IMR-90 (cell line): Measurements from ENCODE around the gene FOXK2. TPM values are rescaled to one million over a fixed set of nuclear protein-coding genes. Genes with fewer than 3 reads are reported as not detected.

Experiments
- ATAC-seq: fragments of 200-7000 bp; cut with Tn5 transposase; 2 replicates; pipeline ENCODE4 v1.9.1; 2020; ENCODE audit warnings: low read depth, mild to moderate bottlenecking, moderate library complexity
- BruUV-seq: library from RNA; stranded (reverse); fragments of 400-500 nt; replicated peaks from 2 replicates; lab custom pipeline; 2021; lab: Mats Ljungman, UMichigan
- CTCF ChIA-PET: fragments of 300-600 bp; formaldehyde crosslinking; extraction: SDS; loops from one replicate; lab custom pipeline; 2021; ENCODE audit warnings: antibody characterized with exemption; lab: Yijun Ruan, JAX
- POLR2A ChIA-PET: fragments of 300-600 bp; sonication (Branson Sonifier 250); formaldehyde crosslinking; loops from one replicate; lab custom pipeline; 2022; ENCODE audit warnings: antibody characterized with exemption; ENCODE audit not compliant: unreplicated experiment; lab: Charles Lee
- DNase-seq: peaks from one replicate; pipeline ENCODE4 v3.0.0; 2013
- H2AFZ ChIP-seq: replicated peaks from 2 replicates; pipeline ENCODE3; 2013; ENCODE audit warnings: low read length, mild to moderate bottlenecking; ENCODE audit not compliant: poor library complexity
- H2AK5ac ChIP-seq: 2 replicates; pipeline ENCODE4 v1.6.1; 2013; ENCODE audit warnings: low read depth, low read length, inconsistent platforms
- H2AK9ac ChIP-seq: replicated peaks from 2 replicates; pipeline ENCODE3; 2013; ENCODE audit warnings: mild to moderate bottlenecking, low read depth, low read length, moderate library complexity; ENCODE audit not compliant: poor library complexity
- H2BK120ac ChIP-seq: 2 replicates; pipeline ENCODE4 v1.6.1; 2013; ENCODE audit warnings: low read depth, low read length, inconsistent platforms
- H2BK15ac ChIP-seq: 3 replicates; pipeline ENCODE4 v1.6.1; 2013; ENCODE audit warnings: low read depth, low read length, inconsistent platforms
- H2BK20ac ChIP-seq: 2 replicates; pipeline ENCODE4 v1.6.1; 2013; ENCODE audit warnings: low read depth, mild to moderate bottlenecking, inconsistent platforms, low read length, moderate library complexity
- H2BK5ac ChIP-seq: 2 replicates; pipeline ENCODE4 v1.6.1; 2013; ENCODE audit warnings: mild to moderate bottlenecking, low read depth, low read length, inconsistent platforms; ENCODE audit not compliant: poor library complexity, severe bottlenecking
- H3K14ac ChIP-seq: replicated peaks from 2 replicates; pipeline ENCODE4 v1.6.1; 2013; ENCODE audit warnings: low read depth, low read length, inconsistent platforms
- H3K18ac ChIP-seq: 2 replicates; pipeline ENCODE4 v1.6.1; 2013; ENCODE audit warnings: low read depth, low read length, control low read depth
- H3K23ac ChIP-seq: 2 replicates; pipeline ENCODE4 v1.6.1; 2013; ENCODE audit warnings: low read depth, low read length, inconsistent platforms
- H3K27ac ChIP-seq: 2 replicates; pipeline ENCODE4 v1.5.1; 2013; ENCODE audit warnings: mild to moderate bottlenecking, control low read depth, low read length; ENCODE audit not compliant: insufficient read depth
- H3K27me3 ChIP-seq: 2 replicates; pipeline ENCODE4 v1.6.1; 2013; ENCODE audit warnings: low read length; ENCODE audit not compliant: control insufficient read depth, insufficient read depth
- H3K36me3 ChIP-seq: 2 replicates; pipeline ENCODE4 v1.6.1; 2013; ENCODE audit warnings: low read length, mixed read lengths; ENCODE audit not compliant: control insufficient read depth, insufficient read depth
- H3K4ac ChIP-seq: 2 replicates; pipeline ENCODE4 v1.6.1; 2013; ENCODE audit warnings: low read depth, low read length, inconsistent platforms
- H3K4me1 ChIP-seq: 2 replicates; pipeline ENCODE4 v1.6.1; 2013; ENCODE audit warnings: low read length, mixed read lengths; ENCODE audit not compliant: control insufficient read depth, insufficient read depth
- H3K4me2 ChIP-seq: 2 replicates; pipeline ENCODE4 v1.6.1; 2013; ENCODE audit warnings: low read depth, mild to moderate bottlenecking, control low read depth, low read length, moderate library complexity
- H3K4me3 ChIP-seq: 2 replicates; pipeline ENCODE4 v1.5.1; 2013; ENCODE audit warnings: low read depth, mild to moderate bottlenecking, control low read depth, low read length, moderate library complexity; ENCODE audit not compliant: insufficient read depth
- H3K56ac ChIP-seq: 2 replicates; pipeline ENCODE4 v1.6.1; 2013; ENCODE audit warnings: low read length, inconsistent platforms; ENCODE audit not compliant: insufficient read depth; ENCODE audit errors: extremely low read depth
- H3K79me1 ChIP-seq, 2 experiments: 2 replicates each; pipeline ENCODE4 v1.6.1; 2013; ENCODE audit warnings: low read length in 2 of 2, inconsistent platforms in 1 of 2, low read depth in 1 of 2
- H3K9ac ChIP-seq: 2 replicates; pipeline ENCODE4 v1.6.1; 2013; ENCODE audit warnings: low read depth, low read length, control low read depth
- H3K9me1 ChIP-seq: 2 replicates; pipeline ENCODE4 v1.6.1; 2013; ENCODE audit warnings: low read length, inconsistent platforms; ENCODE audit not compliant: insufficient read depth
- H3K9me3 ChIP-seq: 2 replicates; pipeline ENCODE4 v1.6.1; 2013; ENCODE audit warnings: low read length; ENCODE audit not compliant: control insufficient read depth, insufficient read depth
- H4K20me1 ChIP-seq: 2 replicates; pipeline ENCODE4 v1.6.1; 2013; ENCODE audit warnings: low read length, inconsistent platforms; ENCODE audit not compliant: insufficient read depth
- H4K5ac ChIP-seq: 2 replicates; pipeline ENCODE4 v1.6.1; 2013; ENCODE audit warnings: mild to moderate bottlenecking, low read depth, low read length, control low read depth
- H4K8ac ChIP-seq, 2 experiments: 2 replicates each; pipeline ENCODE4 v1.6.1; 2013; ENCODE audit warnings: low read depth in 2 of 2, low read length in 2 of 2, control low read depth in 1 of 2, inconsistent platforms in 1 of 2
- H4K91ac ChIP-seq: 2 replicates; pipeline ENCODE4 v1.6.1; 2013; ENCODE audit warnings: low read depth, low read length, inconsistent platforms; ENCODE audit not compliant: insufficient read depth
- BHLHE40 ChIP-seq: fragments of 150-350 bp; IDR thresholded peaks from 2 replicates; pipeline ENCODE4 v1.6.1; 2016; ENCODE audit warnings: mild to moderate bottlenecking, low read depth, low read length
- CEBPB ChIP-seq: IDR thresholded peaks from 2 replicates; pipeline ENCODE4 v1.6.1; 2012; ENCODE audit warnings: low read depth, low read length, improper control_type of control experiment
- MAFK ChIP-seq: IDR thresholded peaks from 2 replicates; pipeline ENCODE4 v1.6.1; 2012; ENCODE audit warnings: low read depth, low read length, improper control_type of control experiment
- MXI1 ChIP-seq: IDR thresholded peaks from 2 replicates; pipeline ENCODE4 v1.6.1; 2012; ENCODE audit warnings: low read depth, mild to moderate bottlenecking, low read length, moderate library complexity, borderline replicate concordance
- NFE2L2 ChIP-seq: fragments of 150-350 bp; IDR thresholded peaks from 2 replicates; pipeline ENCODE4 v1.6.1; 2016; ENCODE audit warnings: low read depth, mild to moderate bottlenecking, low read length
- POLR2A ChIP-seq: IDR thresholded peaks from 2 replicates; pipeline ENCODE4 v1.6.1; 2012; ENCODE audit warnings: mild to moderate bottlenecking, low read depth, low read length
- RAD21 ChIP-seq: IDR thresholded peaks from 2 replicates; pipeline ENCODE4 v1.6.1; 2012; ENCODE audit warnings: low read length, improper control_type of control experiment
- RCOR1 ChIP-seq: IDR thresholded peaks from 2 replicates; pipeline ENCODE4 v1.6.1; 2012; ENCODE audit warnings: mild to moderate bottlenecking, low read length, improper control_type of control experiment; ENCODE audit not compliant: insufficient replicate concordance
- RFX5 ChIP-seq: IDR thresholded peaks from 2 replicates; pipeline ENCODE4 v1.8.0; 2012; ENCODE audit warnings: low read depth, mild to moderate bottlenecking, low read length, moderate library complexity
- SMC3 ChIP-seq: fragments of 150-350 bp; IDR thresholded peaks from 2 replicates; pipeline ENCODE4 v1.6.1; 2016; ENCODE audit warnings: low read depth, mild to moderate bottlenecking, antibody characterized with exemption, low read length, moderate library complexity
- WGBS, 2 experiments: methylation state at CpG; one replicate each; pipeline versions ENCODE4 v1.1.5 to v1.1.7; 2013; ENCODE audit warnings: missing lambda C conversion rate in 2 of 2; ENCODE audit not compliant: insufficient read length in 1 of 2; ENCODE audit errors: extremely low coverage in 2 of 2; 5-methylcytosine and 5-hydroxymethylcytosine counted together
- dilution Hi-C: fragments of 300-500 bp; cut with HindIII; formaldehyde crosslinking; loops from one replicate; pipeline ENCODE4 v1.14.3; 2018; ENCODE audit warnings: low sequenced_read_pairs; ENCODE audit not compliant: unreplicated experiment
- in situ Hi-C: fragments of 300-500 bp; cut with MboI; formaldehyde crosslinking; loops from 3 replicates; pipeline ENCODE4 v1.14.3; 2019; ENCODE audit warnings: low sequenced_read_pairs, inconsistent platforms, mixed read lengths
- intact Hi-C: fragments of 100-400 bp; cut with micrococcal nuclease; formaldehyde crosslinking; loops from 2 replicates; pipeline ENCODE4 v1.10.0; 2022
- polyA plus RNA-seq, 3 experiments: library from polyadenylated mRNA; depleted of rRNA; stranded (reverse); fragments of >200 nt; gene quantifications; 2 replicates each; pipeline ENCODE4 v1.2.3, GENCODE V29; 2012; ENCODE audit warnings: low replicate concordance in 1 of 3
- total RNA-seq: library from RNA; depleted of rRNA; stranded (reverse); fragments of >200 nt; gene quantifications from 2 replicates; pipeline ENCODE4 v1.2.3, GENCODE V29; 2012
- TF ChIP-seq, protein P1 (sequence below): fragments of 150-350 bp; IDR thresholded peaks from 2 replicates; pipeline ENCODE4 v1.6.1; 2016; ENCODE audit warnings: low read depth, mild to moderate bottlenecking, low read length, moderate library complexity, borderline replicate concordance
- TF ChIP-seq, protein P2 (sequence below): fragments of 150-350 bp; IDR thresholded peaks from 2 replicates; pipeline ENCODE4 v1.6.1; 2017; ENCODE audit warnings: mild to moderate bottlenecking, antibody characterized with exemption, low read length, low read depth
- TF ChIP-seq, protein P3 (sequence below): conservative IDR thresholded peaks from 2 replicates; pipeline ENCODE4 v1.5.1; 2012; ENCODE audit warnings: mild to moderate bottlenecking, low read depth, low read length, improper control_type of control experiment

Gene FOXK2
- total and polyA plus RNA-seq, 2 of the 4 experiments (the other 2 are of a cell fraction): 12.5 to 20.0 TPM

DNA sequence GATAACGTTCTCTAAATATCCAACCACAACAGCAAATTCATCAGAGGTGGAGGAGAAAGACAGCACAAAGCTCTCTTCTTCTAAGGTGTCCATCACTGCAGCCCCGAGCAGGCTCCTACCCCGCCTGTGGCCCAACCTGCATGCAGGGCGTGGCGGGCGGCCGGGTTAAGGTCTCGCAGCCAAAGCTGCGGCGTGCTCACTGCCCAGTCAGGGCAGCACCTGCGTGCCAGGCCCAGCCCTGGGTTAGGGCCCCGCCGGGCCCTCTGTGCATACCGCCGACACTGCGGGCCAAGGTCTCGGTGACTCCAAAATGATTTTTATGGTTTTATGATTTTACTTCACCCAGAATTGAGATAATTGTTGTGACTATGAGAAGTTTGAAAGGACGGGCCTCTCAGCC lies 57.8 kb downstream of the FOXK2 start:
- Histone ChIP-seq H3K18ac (no peak overlapping the region), H2BK20ac (no peak overlapping the region), H4K5ac (no peak overlapping the region), H4K8ac (no peak overlapping the region), H3K56ac (no peak overlapping the region), H3K9me1 (peaks cover 7% of the 10 kb centered on the region), H2BK5ac (no peak overlapping the region), H2AK9ac (no peak overlapping the region), H3K4me3 (no peak overlapping the region), H3K27ac (no peak overlapping the region), H3K27me3 (no peaks in the 10 kb centered on the region), H3K9me3 (no peaks in the 10 kb centered on the region), H3K14ac (no peak overlapping the region), H2AFZ (no peak overlapping the region), H3K36me3 (peaks cover 31% of the 10 kb centered on the region), H2BK120ac (no peak overlapping the region), H3K4ac (no peak overlapping the region), H2AK5ac (no peak overlapping the region), H2BK15ac (no peak overlapping the region), H4K91ac (no peak overlapping the region), H3K79me1 (peaks cover 15 to 54% of the 10 kb centered on the region in 2 experiments), H3K23ac (no peak overlapping the region), H3K4me1 (peaks cover 2% of the 10 kb centered on the region; the same call in 1 of the 2 replicates), H3K9ac (no peak overlapping the region), H3K4me2 (no peak overlapping the region), H4K20me1 (peaks cover 12% of the 10 kb centered on the region)
- intact Hi-C loops (no loop called here), in situ Hi-C loops (no loop called here), dilution Hi-C loops (no loop called here)
- CTCF ChIA-PET: no interaction called here
- TF ChIP-seq, protein P1, sequence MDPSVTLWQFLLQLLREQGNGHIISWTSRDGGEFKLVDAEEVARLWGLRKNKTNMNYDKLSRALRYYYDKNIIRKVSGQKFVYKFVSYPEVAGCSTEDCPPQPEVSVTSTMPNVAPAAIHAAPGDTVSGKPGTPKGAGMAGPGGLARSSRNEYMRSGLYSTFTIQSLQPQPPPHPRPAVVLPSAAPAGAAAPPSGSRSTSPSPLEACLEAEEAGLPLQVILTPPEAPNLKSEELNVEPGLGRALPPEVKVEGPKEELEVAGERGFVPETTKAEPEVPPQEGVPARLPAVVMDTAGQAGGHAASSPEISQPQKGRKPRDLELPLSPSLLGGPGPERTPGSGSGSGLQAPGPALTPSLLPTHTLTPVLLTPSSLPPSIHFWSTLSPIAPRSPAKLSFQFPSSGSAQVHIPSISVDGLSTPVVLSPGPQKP: no peak
- TF ChIP-seq, protein P2, sequence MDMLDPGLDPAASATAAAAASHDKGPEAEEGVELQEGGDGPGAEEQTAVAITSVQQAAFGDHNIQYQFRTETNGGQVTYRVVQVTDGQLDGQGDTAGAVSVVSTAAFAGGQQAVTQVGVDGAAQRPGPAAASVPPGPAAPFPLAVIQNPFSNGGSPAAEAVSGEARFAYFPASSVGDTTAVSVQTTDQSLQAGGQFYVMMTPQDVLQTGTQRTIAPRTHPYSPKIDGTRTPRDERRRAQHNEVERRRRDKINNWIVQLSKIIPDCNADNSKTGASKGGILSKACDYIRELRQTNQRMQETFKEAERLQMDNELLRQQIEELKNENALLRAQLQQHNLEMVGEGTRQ: no peak
- TF ChIP-seq BHLHE40: no peak
- no peak for TF ChIP-seq RFX5
- TF ChIP-seq POLR2A: no peak
- TF ChIP-seq SMC3: no peak
- TF ChIP-seq, protein P3, sequence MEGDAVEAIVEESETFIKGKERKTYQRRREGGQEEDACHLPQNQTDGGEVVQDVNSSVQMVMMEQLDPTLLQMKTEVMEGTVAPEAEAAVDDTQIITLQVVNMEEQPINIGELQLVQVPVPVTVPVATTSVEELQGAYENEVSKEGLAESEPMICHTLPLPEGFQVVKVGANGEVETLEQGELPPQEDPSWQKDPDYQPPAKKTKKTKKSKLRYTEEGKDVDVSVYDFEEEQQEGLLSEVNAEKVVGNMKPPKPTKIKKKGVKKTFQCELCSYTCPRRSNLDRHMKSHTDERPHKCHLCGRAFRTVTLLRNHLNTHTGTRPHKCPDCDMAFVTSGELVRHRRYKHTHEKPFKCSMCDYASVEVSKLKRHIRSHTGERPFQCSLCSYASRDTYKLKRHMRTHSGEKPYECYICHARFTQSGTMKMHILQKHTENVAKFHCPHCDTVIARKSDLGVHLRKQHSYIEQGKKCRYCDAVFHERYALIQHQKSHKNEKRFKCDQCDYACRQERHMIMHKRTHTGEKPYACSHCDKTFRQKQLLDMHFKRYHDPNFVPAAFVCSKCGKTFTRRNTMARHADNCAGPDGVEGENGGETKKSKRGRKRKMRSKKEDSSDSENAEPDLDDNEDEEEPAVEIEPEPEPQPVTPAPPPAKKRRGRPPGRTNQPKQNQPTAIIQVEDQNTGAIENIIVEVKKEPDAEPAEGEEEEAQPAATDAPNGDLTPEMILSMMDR: no peak
- no peak for TF ChIP-seq RAD21
- TF ChIP-seq MXI1: no peak
- TF ChIP-seq MAFK: no peak
- TF ChIP-seq RCOR1: no peak
- no peak for TF ChIP-seq CEBPB
- TF ChIP-seq NFE2L2: no peak
- no TSS peak for BruUV-seq
- WGBS, 2 experiments: 100% methylated on average over 7 of the region's 18 CpGs; no CpG with 5 or more reads in 1 of the 2 experiments
- DNase-seq (no peak), ATAC-seq (no peak)
- POLR2A ChIA-PET: no interaction called here
